DMS53 treated with DMSO at 0.1 percent for 48 hours (cell line): Measurements from ENCODE around the gene BEST1.

Source experiments
- DNase-seq: peaks from one replicate; lab custom pipeline; 2025; ENCODE audit not compliant: unreplicated experiment; lab: John Stamatoyannopoulos, UW

Gene BEST1

DNA sequence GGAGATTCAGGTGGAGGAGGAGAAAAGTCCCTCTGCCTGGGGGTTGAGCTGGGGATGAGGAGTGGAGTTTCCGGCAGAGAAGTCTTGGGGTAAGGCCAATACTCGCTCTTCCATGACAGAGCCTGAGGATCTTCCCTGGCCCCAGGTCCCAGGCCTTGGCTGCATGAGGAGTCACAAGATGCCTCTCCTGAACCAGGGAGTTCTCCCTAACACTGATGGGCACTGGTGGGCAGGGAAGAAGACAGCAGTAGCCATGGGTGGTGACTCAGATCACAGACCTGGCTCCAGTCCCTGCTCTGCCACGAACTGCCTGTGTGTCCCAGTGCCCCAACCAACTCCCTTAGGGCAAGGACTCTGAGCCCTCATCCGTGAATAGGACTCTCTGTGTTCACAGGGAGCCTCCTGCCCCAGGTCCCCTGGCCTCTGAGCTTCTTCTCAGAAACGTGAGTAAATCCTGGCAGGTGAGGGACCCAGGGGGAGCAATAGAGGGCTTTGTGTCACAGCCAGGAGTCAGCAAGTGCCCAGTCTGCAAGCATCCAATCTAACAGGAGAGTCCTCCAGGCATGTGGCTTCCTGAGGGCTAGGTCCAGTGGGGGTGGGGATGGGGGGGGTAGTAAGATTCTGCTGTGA is 62.8 kb downstream of the BEST1 start:
- no peak for DNase-seq
